ENCODE results near the gene WAPL. TPM values are rescaled to one million over a fixed set of nuclear protein-coding genes. Genes with fewer than 3 reads are reported as not detected.

Gene WAPL
- total and polyA plus RNA-seq, 11 donors, result 9.4 to 29.9 (median 21.0) TPM

- peaks cover 0 to 95% (median 50%) of the 10 kb centered on the region in 9 donors for H3K36me3 ChIP-seq
These were observed 24.0 kb downstream of the WAPL start for GRCh38 chr10:86497621-86498020.

GRCh38 chr10:86489960-86490612, 31.5 kb downstream of the WAPL start:
- no peak overlapping the region for H3K27ac ChIP-seq
- peaks cover 0 to 67% (median 49%) of the 10 kb centered on the region in 9 donors for H3K36me3 ChIP-seq
- TF ChIP-seq POLR2A (IDR thresholded peaks at IDR 0.05) (no peak), CTCF (IDR thresholded peaks at IDR 0.05) (no peak)
- H3K27me3 ChIP-seq, result no peaks in the 10 kb centered on the region
- H3K4me3 ChIP-seq, result no peak overlapping the region
- no peak for ATAC-seq
- DNase-seq, result no peak
- intact Hi-C loops (cut with DNase I), result no loop called here
- peaks cover 0 to 3% (median 0%) of the 10 kb centered on the region in 12 donors for H3K4me1 ChIP-seq
- 91 to 98% (median 97%) methylated on average over 8 of the region's 8 CpGs for WGBS, 4 donors
- no peaks in the 10 kb centered on the region for H3K9me3 ChIP-seq

More at GRCh38 chr10:86497621-86498020, 24.0 kb downstream of the WAPL start:
- DNase-seq (no peak), ATAC-seq (no peak)
- 82 to 92% (median 86%) methylated on average over 3 of the region's 3 CpGs for WGBS, 4 donors
- no peaks in the 10 kb centered on the region for H3K9me3 ChIP-seq
- H3K4me1 ChIP-seq, result peaks cover 0 to 27% (median 8%) of the 10 kb centered on the region in 12 donors
- intact Hi-C loops (cut with DNase I), result no loop called here
- no peak overlapping the region for H3K27ac ChIP-seq
- TF ChIP-seq CTCF (IDR thresholded peaks at IDR 0.05), result no peak
- no peak for TF ChIP-seq POLR2A (IDR thresholded peaks at IDR 0.05)
- no peak overlapping the region for H3K4me3 ChIP-seq
- H3K27me3 ChIP-seq, result no peaks in the 10 kb centered on the region

GRCh38 chr10:86489071-86489810, 32.4 kb downstream of the WAPL start:
- Histone ChIP-seq H3K36me3 (peaks cover 0 to 66% (median 47%) of the 10 kb centered on the region in 9 donors), H3K4me1 (peaks cover 0 to 3% (median 0%) of the 10 kb centered on the region in 12 donors), H3K27me3 (no peaks in the 10 kb centered on the region), H3K9me3 (no peaks in the 10 kb centered on the region), H3K4me3 (no peak overlapping the region), H3K27ac (no peak overlapping the region)
- TF ChIP-seq POLR2A (IDR thresholded peaks at IDR 0.05) (no peak), CTCF (IDR thresholded peaks at IDR 0.05) (no peak)
- DNase-seq (no peak), ATAC-seq (no peak)
- intact Hi-C loops (cut with DNase I), result no loop called here
- WGBS, 4 donors, result 95 to 100% (median 96%) methylated on average over 1 of the region's 1 CpG

GRCh38 chr10:86486856-86487255, 34.7 kb downstream of the WAPL start:
- intact Hi-C loops (cut with DNase I), result no loop called here
- H3K4me3 ChIP-seq, result no peak overlapping the region
- TF ChIP-seq POLR2A (IDR thresholded peaks at IDR 0.05) (no peak), CTCF (IDR thresholded peaks at IDR 0.05) (no peak)
- no peak overlapping the region for H3K27ac ChIP-seq
- no peaks in the 10 kb centered on the region for H3K27me3 ChIP-seq
- H3K36me3 ChIP-seq, result peaks cover 0 to 80% (median 62%) of the 10 kb centered on the region in 9 donors
- no peak for ATAC-seq
- peaks cover 0 to 3% (median 0%) of the 10 kb centered on the region in 12 donors for H3K4me1 ChIP-seq
- 89 to 94% (median 91%) methylated on average over 4 of the region's 4 CpGs for WGBS, 4 donors
- DNase-seq, result no peak
- H3K9me3 ChIP-seq, result no peaks in the 10 kb centered on the region

Measured in heart left ventricle (tissue), 16 donors.